ENCODE measurements around the gene KANSL1L. TPM values are rescaled to one million over a fixed set of nuclear protein-coding genes. Genes with fewer than 3 reads are reported as not detected.

KANSL1L gene
- total RNA-seq, 2 experiments from 2014 or later = 4.8 to 5.4 TPM

GRCh38 chr2:210004881-210005280 is 166.3 kb downstream of the KANSL1L start:
- Mint-ChIP-seq H3K36me3 (ENCODE audit: low read depth) (peaks cover 31% of the 10 kb centered on the region), H3K9me3 (peaks cover 3% of the 10 kb centered on the region), H3K27me3 (no peaks in the 10 kb centered on the region), H3K4me1 (ENCODE audit: low read depth) (peaks cover 55% of the 10 kb centered on the region), H3K4me3 (peak overlapping the region; percentile 98), H3K27ac (peak overlapping the region; percentile 30)
- DNase-seq (no peak), ATAC-seq (no peak)
- POLR2A ChIA-PET = no interaction called here
- no peak for TF ChIP-seq CTCF (IDR thresholded peaks at IDR 0.05)
- CTCF ChIA-PET = no interaction called here
- intact Hi-C loops (cut with micrococcal nuclease) = loop anchor here (5.0 kb wide), 1 partner anchor 167 kb away; the partner anchor contains the start of gene KANSL1L

GRCh38 chr2:210003359-210003758 is 167.8 kb downstream of the KANSL1L start:
- no peaks in the 10 kb centered on the region for H3K27me3 Mint-ChIP-seq
- peaks cover 23% of the 10 kb centered on the region for H3K36me3 Mint-ChIP-seq (ENCODE audit: low read depth)
- intact Hi-C loops (cut with micrococcal nuclease) = loop anchor here (5.0 kb wide), 1 partner anchor 169 kb away; the partner anchor contains the start of gene KANSL1L
- H3K4me3 Mint-ChIP-seq = peak overlapping the region; percentile 98
- POLR2A ChIA-PET = no interaction called here
- H3K4me1 Mint-ChIP-seq (ENCODE audit: low read depth) = peaks cover 55% of the 10 kb centered on the region
- H3K27ac Mint-ChIP-seq = peak overlapping the region; percentile 88
- CTCF ChIA-PET = no interaction called here
- peaks cover 3% of the 10 kb centered on the region for H3K9me3 Mint-ChIP-seq
- no peak for DNase-seq
- ATAC-seq = no peak
- TF ChIP-seq CTCF (IDR thresholded peaks at IDR 0.05) = no peak

GRCh38 chr2:210002158-210003157 is 168.8 kb downstream of the KANSL1L start, which contains the start of gene RPE:
Gene RPE, plus strand, starts transcription at chr2:210002638. Its CDS starts 24 bp downstream, at chr2:210002662.
- intact Hi-C loops (cut with micrococcal nuclease) = loop anchor here (5.0 kb wide), 1 partner anchor 170 kb away; the partner anchor contains the start of gene KANSL1L
- ChIA-PET POLR2A (interaction anchor here (0.7 kb wide), 1 partner anchor 9 kb away, joined by 3 read pairs; no protein-coding TSS in a partner anchor), CTCF (interaction anchor here (1.1 kb wide), 1 partner anchor 197 kb away, joined by 3 read pairs; no protein-coding TSS in a partner anchor)
- peak; percentile 100 for ATAC-seq
- Mint-ChIP-seq H3K4me1 (ENCODE audit: low read depth) (peaks cover 48% of the 10 kb centered on the region), H3K4me3 (peak within 1 kb of the TSS; percentile 98), H3K36me3 (ENCODE audit: low read depth) (peaks cover 16% of the 10 kb centered on the region), H3K27ac (peak within 1 kb of the TSS; percentile 88), H3K27me3 (no peaks in the 10 kb centered on the region), H3K9me3 (peaks cover 3% of the 10 kb centered on the region)
- TF ChIP-seq CTCF (IDR thresholded peaks at IDR 0.05) = no peak
- DNase-seq = peak; percentile 98

GRCh38 chr2:210000464-210001324 is 170.5 kb downstream of the KANSL1L start:
- CTCF ChIA-PET = interaction anchor here (0.7 to 1.3 kb wide), 3 partner anchors 15 to 163 kb away, joined by 3 read pairs; no protein-coding TSS in a partner anchor
- intact Hi-C loops (cut with micrococcal nuclease) = loop anchor here (5.0 kb wide), 1 partner anchor 172 kb away; the partner anchor contains the start of gene KANSL1L
- no peak overlapping the region for H3K4me3 Mint-ChIP-seq

More at GRCh38 chr2:210000464-210001324, 170.5 kb downstream of the KANSL1L start:
- Mint-ChIP-seq H3K4me1 (ENCODE audit: low read depth) (peaks cover 32% of the 10 kb centered on the region), H3K9me3 (peaks cover 3% of the 10 kb centered on the region), H3K27ac (no peak overlapping the region), H3K36me3 (ENCODE audit: low read depth) (peaks cover 15% of the 10 kb centered on the region), H3K27me3 (no peaks in the 10 kb centered on the region)
- no peak for TF ChIP-seq CTCF (IDR thresholded peaks at IDR 0.05)
- DNase-seq (no peak), ATAC-seq (no peak)
- POLR2A ChIA-PET = no interaction called here
